Thyroid gland (tissue), 4 donors: ENCODE results near the gene IGF2BP3. TPM values are rescaled to one million over a fixed set of nuclear protein-coding genes. Genes with fewer than 3 reads are reported as not detected.

ENCODE experiments used
- DNase-seq, 2 donors: peaks; one replicate each; pipeline ENCODE4 v3.0.0-alpha.2; 2019
- H3K27ac ChIP-seq, 3 donors: fragments of 200-600 bp; sonication (generic); 1 replicate in 2 of 3; 2 replicates in 1 of 3; pipeline ENCODE4 v1.5.1; 2016 to 2019; ENCODE audit warnings: mild to moderate bottlenecking in 1 of 3, moderate library complexity in 1 of 3
- H3K27me3 ChIP-seq: fragments of 200-600 bp; sonication (generic); one replicate; pipeline ENCODE4 v1.5.1; 2019
- H3K36me3 ChIP-seq, 2 donors: fragments of 200-600 bp; sonication (generic); one replicate each; pipeline ENCODE4 v1.5.1; 2016 to 2019
- H3K4me1 ChIP-seq, 2 donors: fragments of 200-600 bp; sonication (generic); one replicate each; pipeline ENCODE4 v1.5.1; 2017 to 2019
- H3K4me3 ChIP-seq, 3 donors: fragments of 200-600 bp; sonication (generic); replicated peaks in 1 of 3; 1 replicate in 2 of 3; 2 replicates in 1 of 3; pipeline ENCODE4 v1.5.1; 2016; ENCODE audit warnings: mild to moderate bottlenecking in 1 of 3
- H3K9me3 ChIP-seq: fragments of 200-600 bp; sonication (generic); one replicate; pipeline ENCODE4 v1.5.1; 2017
- POLR2A ChIP-seq, 2 donors: fragments of 450-650 bp; IDR thresholded peaks; one replicate each; pipeline ENCODE4 v1.6.1; 2017; ENCODE audit warnings: antibody characterized with exemption in 2 of 2, mild to moderate bottlenecking in 2 of 2, moderate library complexity in 1 of 2
- WGBS, 2 donors: methylation state at CpG; one replicate each; pipeline ENCODE4 v1.1.5; 2017; 5-methylcytosine and 5-hydroxymethylcytosine counted together
- intact Hi-C: fragments of 100-400 bp; cut with DNase I; formaldehyde crosslinking; loops from one replicate; pipeline ENCODE4 v1.15.1; 2023
- total RNA-seq, 4 donors: library from RNA; depleted of rRNA; stranded (reverse); fragments of >200 nt; gene quantifications; one replicate each; pipeline ENCODE4 v1.2.3, GENCODE V29; 2016
- TF ChIP-seq, protein P1 (sequence below), 6 experiments: fragments of 200-600 bp in 3 of 6; fragments of 450-650 bp in 3 of 6; sonication (generic) in 3 of 6; IDR thresholded peaks; one replicate each; pipeline ENCODE4 v1.5.1; 2016 to 2019; ENCODE audit warnings: antibody characterized with exemption in 6 of 6, mild to moderate bottlenecking in 2 of 6, inconsistent platforms in 1 of 6, moderate library complexity in 1 of 6

The IGF2BP3 gene
- total RNA-seq, 4 donors from 2014 or later: 0.67 to 5.2 (median 3.4) TPM

GRCh38 chr7:23285657-23286646, 184.3 kb downstream of the IGF2BP3 start:
- WGBS, 2 donors: 73 to 76% methylated on average over 18 of the region's 18 CpGs
- intact Hi-C loops: loop anchor here (10.0 kb wide), 1 partner anchor 89 kb away; no protein-coding TSS in a partner anchor

DNA sequence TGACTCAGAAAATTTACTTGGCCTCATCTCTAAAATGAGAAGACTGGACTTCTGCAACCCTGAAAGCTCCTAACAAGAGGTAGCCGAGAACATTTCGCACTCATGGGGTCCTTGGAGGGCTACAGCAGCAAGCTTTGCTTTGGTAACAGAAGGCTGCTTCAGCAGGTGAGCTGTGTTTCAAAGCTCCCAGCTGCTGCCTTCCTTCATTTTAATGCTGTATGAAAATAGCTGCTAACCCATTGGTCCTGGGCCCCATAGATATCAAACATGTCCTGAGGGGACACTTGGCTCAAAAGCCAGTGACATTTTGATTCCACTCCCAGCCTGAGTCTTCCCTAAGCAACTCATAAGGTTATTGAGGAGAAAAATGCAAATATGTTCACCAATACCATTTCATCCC, 185.4 kb downstream of the IGF2BP3 start:
- intact Hi-C loops: loop anchor here (10.0 kb wide), 1 partner anchor 90 kb away; no protein-coding TSS in a partner anchor
- 97 to 100% methylated on average over 2 of the region's 2 CpGs for WGBS, 2 donors
- Histone ChIP-seq H3K27ac (no peak overlapping the region), H3K9me3 (no peaks in the 10 kb centered on the region), H3K4me3 (no peak overlapping the region), H3K4me1 (no peaks in the 10 kb centered on the region), H3K36me3 (no peaks in the 10 kb centered on the region), H3K27me3 (no peaks in the 10 kb centered on the region)
- DNase-seq: no peak
- TF ChIP-seq, protein P1, sequence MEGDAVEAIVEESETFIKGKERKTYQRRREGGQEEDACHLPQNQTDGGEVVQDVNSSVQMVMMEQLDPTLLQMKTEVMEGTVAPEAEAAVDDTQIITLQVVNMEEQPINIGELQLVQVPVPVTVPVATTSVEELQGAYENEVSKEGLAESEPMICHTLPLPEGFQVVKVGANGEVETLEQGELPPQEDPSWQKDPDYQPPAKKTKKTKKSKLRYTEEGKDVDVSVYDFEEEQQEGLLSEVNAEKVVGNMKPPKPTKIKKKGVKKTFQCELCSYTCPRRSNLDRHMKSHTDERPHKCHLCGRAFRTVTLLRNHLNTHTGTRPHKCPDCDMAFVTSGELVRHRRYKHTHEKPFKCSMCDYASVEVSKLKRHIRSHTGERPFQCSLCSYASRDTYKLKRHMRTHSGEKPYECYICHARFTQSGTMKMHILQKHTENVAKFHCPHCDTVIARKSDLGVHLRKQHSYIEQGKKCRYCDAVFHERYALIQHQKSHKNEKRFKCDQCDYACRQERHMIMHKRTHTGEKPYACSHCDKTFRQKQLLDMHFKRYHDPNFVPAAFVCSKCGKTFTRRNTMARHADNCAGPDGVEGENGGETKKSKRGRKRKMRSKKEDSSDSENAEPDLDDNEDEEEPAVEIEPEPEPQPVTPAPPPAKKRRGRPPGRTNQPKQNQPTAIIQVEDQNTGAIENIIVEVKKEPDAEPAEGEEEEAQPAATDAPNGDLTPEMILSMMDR (IDR thresholded peaks at IDR 0.05): no peak
- no peak for TF ChIP-seq POLR2A (IDR thresholded peaks at IDR 0.05)

More at GRCh38 chr7:23285657-23286646, 184.3 kb downstream of the IGF2BP3 start:
- H3K9me3 ChIP-seq: no peaks in the 10 kb centered on the region
- no peak for TF ChIP-seq POLR2A (IDR thresholded peaks at IDR 0.05)
- H3K4me1 ChIP-seq: no peaks in the 10 kb centered on the region
- H3K4me3 ChIP-seq: no peak overlapping the region
- no peaks in the 10 kb centered on the region for H3K36me3 ChIP-seq
- no peaks in the 10 kb centered on the region for H3K27me3 ChIP-seq
- DNase-seq: no peak
- no peak overlapping the region for H3K27ac ChIP-seq

DNA sequence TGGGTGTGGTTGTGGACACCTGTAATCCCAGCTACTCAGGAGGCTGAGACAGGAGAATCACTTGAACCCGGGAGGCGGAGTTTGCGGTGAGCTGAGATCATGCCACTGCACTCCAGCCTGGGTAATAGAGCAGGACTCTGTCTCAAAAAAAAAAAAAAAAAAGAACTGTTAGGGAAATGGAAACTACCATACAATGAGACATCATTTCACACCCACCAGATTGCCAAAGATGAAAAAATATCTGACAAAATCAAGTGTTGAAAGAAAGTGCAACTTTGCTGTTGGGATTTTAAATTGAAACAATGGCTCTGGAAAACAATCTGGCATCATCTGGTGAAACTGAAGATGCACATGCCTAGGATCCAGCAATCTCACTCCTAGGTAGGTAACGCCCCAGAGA, 187.2 kb downstream of the IGF2BP3 start:
- DNase-seq: no peak
- no peak overlapping the region for H3K27ac ChIP-seq
- 93 to 97% methylated on average over 4 of the region's 4 CpGs for WGBS, 2 donors
- H3K4me1 ChIP-seq: no peaks in the 10 kb centered on the region
- no peaks in the 10 kb centered on the region for H3K9me3 ChIP-seq
- intact Hi-C loops: loop anchor here (10.0 kb wide), 1 partner anchor 92 kb away; no protein-coding TSS in a partner anchor
- H3K4me3 ChIP-seq: no peak overlapping the region
- TF ChIP-seq, protein P1 (IDR thresholded peaks at IDR 0.05): no peak
- no peak for TF ChIP-seq POLR2A (IDR thresholded peaks at IDR 0.05)
- H3K36me3 ChIP-seq: no peaks in the 10 kb centered on the region
- no peaks in the 10 kb centered on the region for H3K27me3 ChIP-seq

- TF ChIP-seq, protein P1 (IDR thresholded peaks at IDR 0.05): no peak
- no peak for TF ChIP-seq POLR2A (IDR thresholded peaks at IDR 0.05)
- Histone ChIP-seq H3K4me1 (no peaks in the 10 kb centered on the region), H3K27ac (no peak overlapping the region), H3K4me3 (no peak overlapping the region), H3K27me3 (no peaks in the 10 kb centered on the region), H3K36me3 (no peaks in the 10 kb centered on the region), H3K9me3 (no peaks in the 10 kb centered on the region)
- 94 to 95% methylated on average over 2 of the region's 2 CpGs for WGBS, 2 donors
- no peak for DNase-seq
- intact Hi-C loops: loop anchor here (5.0 to 10.0 kb wide), 2 partner anchors 95 to 182 kb away; no protein-coding TSS in a partner anchor
Observed at GRCh38 chr7:23279819-23280525, 190.3 kb downstream of the IGF2BP3 start.

DNA sequence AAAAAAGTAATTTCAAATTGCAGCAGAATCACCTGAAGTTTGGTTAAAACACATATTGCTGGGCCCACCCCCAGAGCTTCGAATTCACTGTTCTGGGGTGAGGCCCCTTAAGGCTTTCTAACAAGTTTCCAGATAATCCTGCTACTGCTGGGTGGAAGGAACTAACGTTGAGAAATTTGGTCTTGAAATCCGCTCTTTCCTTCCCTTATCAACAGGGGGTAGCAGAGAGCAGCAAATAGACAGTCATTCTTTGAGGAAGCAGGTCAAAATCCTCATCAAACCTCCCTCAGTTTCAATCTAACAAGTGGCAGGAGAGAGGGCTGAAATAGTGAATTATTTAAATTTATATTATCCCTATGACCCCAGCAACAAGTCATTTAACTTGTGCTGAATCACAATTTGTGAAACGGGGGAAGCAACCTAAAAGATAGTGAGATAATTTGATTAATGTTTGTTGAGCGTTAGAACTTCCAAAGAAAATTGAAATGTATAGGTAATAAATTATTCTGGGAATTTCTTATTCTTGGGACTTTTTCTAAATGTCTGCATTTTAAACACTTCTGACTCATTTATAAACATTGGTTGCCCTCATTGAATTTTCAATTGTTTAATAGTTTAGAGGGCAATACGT, 192.8 kb downstream of the IGF2BP3 start:
- TF ChIP-seq, protein P1 (IDR thresholded peaks at IDR 0.05): peak; percentile 41 to 83 (median 78)
- TF ChIP-seq POLR2A (IDR thresholded peaks at IDR 0.05): no peak
- Histone ChIP-seq H3K9me3 (no peaks in the 10 kb centered on the region), H3K4me1 (no peaks in the 10 kb centered on the region), H3K4me3 (no peak overlapping the region), H3K27ac (no peak overlapping the region), H3K27me3 (no peaks in the 10 kb centered on the region), H3K36me3 (no peaks in the 10 kb centered on the region)
- intact Hi-C loops: loop anchor here (5.0 kb wide), 1 partner anchor 185 kb away; no protein-coding TSS in a partner anchor
- DNase-seq: peak in 1 of 2 donors; percentile 13
- 36 to 37% methylated on average over 6 of the region's 6 CpGs for WGBS, 2 donors
